CD4-positive, alpha-beta T cell (primary cell): ENCODE data around the gene NTRK1. TPM values are rescaled to one million over a fixed set of nuclear protein-coding genes. Genes with fewer than 3 reads are reported as not detected.

ENCODE experiments used
- ATAC-seq: fragments of 200-7000 bp; cut with Tn5 transposase; one replicate; pipeline ENCODE4 v1.10.0; 2022; ENCODE audit warnings: mild to moderate bottlenecking; ENCODE audit not compliant: poor library complexity
- CTCF ChIA-PET: fragments of 350-600 bp; sonication (Branson Sonifier 250); formaldehyde crosslinking; loops from one replicate; lab custom pipeline; 2021; ENCODE audit warnings: antibody characterized with exemption, inconsistent platforms; lab: Charles Lee
- POLR2A ChIA-PET: fragments of 350-600 bp; sonication (Branson Sonifier 250); formaldehyde crosslinking; loops from one replicate; lab custom pipeline; 2021; ENCODE audit warnings: antibody characterized with exemption, inconsistent platforms; lab: Charles Lee
- DNase-seq, 14 experiments: peaks; one replicate each; pipeline ENCODE4 v3.0.0-alpha.2; 2013 to 2020; ENCODE audit warnings: mixed read lengths in 2 of 14
- H3K27ac ChIP-seq, 2 donors: one replicate each; pipeline versions ENCODE4 v1.5.1 to v1.7.0; 2013; ENCODE audit warnings: low read length in 2 of 2, low read depth in 1 of 2, mild to moderate bottlenecking in 1 of 2
- H3K27me3 ChIP-seq, 2 experiments: 1 replicate in 1 of 2; 2 replicates in 1 of 2; pipeline versions ENCODE4 v1.6.1 to v1.7.0; 2013; ENCODE audit warnings: low read length in 2 of 2, control low read depth in 1 of 2, mild to moderate bottlenecking in 1 of 2, moderate library complexity in 1 of 2; ENCODE audit not compliant: insufficient read depth in 2 of 2, control insufficient read depth in 1 of 2
- H3K36me3 ChIP-seq: one replicate; pipeline ENCODE4 v1.6.1; 2013; ENCODE audit warnings: low read length, control low read depth; ENCODE audit not compliant: insufficient read depth
- H3K4me1 ChIP-seq: one replicate; pipeline ENCODE4 v1.6.1; 2013; ENCODE audit warnings: low read length, control low read depth; ENCODE audit not compliant: insufficient read depth
- H3K4me3 ChIP-seq: one replicate; pipeline ENCODE4 v1.5.1; 2013; ENCODE audit warnings: mild to moderate bottlenecking, low read length, moderate library complexity
- H3K9me3 ChIP-seq, 2 experiments: 1 replicate in 1 of 2; 2 replicates in 1 of 2; pipeline versions ENCODE4 v1.6.1 to v1.7.0; 2013; ENCODE audit warnings: low read length in 2 of 2, mild to moderate bottlenecking in 2 of 2, control low read depth in 1 of 2, moderate library complexity in 1 of 2; ENCODE audit not compliant: control insufficient read depth in 1 of 2, insufficient read depth in 1 of 2
- H3K27ac Mint-ChIP-seq: one replicate; pipeline ENCODE4 v1.8.0; 2020; ENCODE audit warnings: mixed read lengths
- H3K27me3 Mint-ChIP-seq: one replicate; pipeline ENCODE4 v1.8.0; 2021; ENCODE audit warnings: mixed read lengths
- H3K36me3 Mint-ChIP-seq: one replicate; pipeline ENCODE4 v1.8.0; 2021; ENCODE audit warnings: low read depth, mixed read lengths
- H3K4me1 Mint-ChIP-seq: one replicate; pipeline ENCODE4 v1.8.0; 2021; ENCODE audit warnings: low read depth, mixed read lengths
- H3K4me3 Mint-ChIP-seq: one replicate; pipeline ENCODE4 v1.8.0; 2020; ENCODE audit warnings: mild to moderate bottlenecking, mixed read lengths
- H3K9me3 Mint-ChIP-seq: one replicate; pipeline ENCODE4 v1.8.0; 2020; ENCODE audit warnings: mixed read lengths
- intact Hi-C, 2 experiments: fragments of 100-400 bp; cut with DNase I in 1 of 2; cut with micrococcal nuclease in 1 of 2; formaldehyde crosslinking; loops; one replicate each; pipeline versions ENCODE4 v1.15.1 to v1.9.0; 2023 to 2025; cut with DNase I, micrococcal nuclease
- total RNA-seq, 174 experiments: library from RNA in 2 of 174; stranded (reverse) in 2 of 174; gene quantifications; one replicate each; pipeline ENCODE4 v1.2.3 and lab custom pipeline; 2021 to 2026
- TF ChIP-seq, protein P1 (sequence below): fragments of 200-600 bp; IDR thresholded peaks from one replicate; pipeline ENCODE4 v1.8.0; 2022; ENCODE audit warnings: antibody characterized with exemption, mild to moderate bottlenecking

Gene NTRK1
- total RNA-seq, 2 experiments from 2014 or later, result 0.42 to 0.52 TPM

DNA sequence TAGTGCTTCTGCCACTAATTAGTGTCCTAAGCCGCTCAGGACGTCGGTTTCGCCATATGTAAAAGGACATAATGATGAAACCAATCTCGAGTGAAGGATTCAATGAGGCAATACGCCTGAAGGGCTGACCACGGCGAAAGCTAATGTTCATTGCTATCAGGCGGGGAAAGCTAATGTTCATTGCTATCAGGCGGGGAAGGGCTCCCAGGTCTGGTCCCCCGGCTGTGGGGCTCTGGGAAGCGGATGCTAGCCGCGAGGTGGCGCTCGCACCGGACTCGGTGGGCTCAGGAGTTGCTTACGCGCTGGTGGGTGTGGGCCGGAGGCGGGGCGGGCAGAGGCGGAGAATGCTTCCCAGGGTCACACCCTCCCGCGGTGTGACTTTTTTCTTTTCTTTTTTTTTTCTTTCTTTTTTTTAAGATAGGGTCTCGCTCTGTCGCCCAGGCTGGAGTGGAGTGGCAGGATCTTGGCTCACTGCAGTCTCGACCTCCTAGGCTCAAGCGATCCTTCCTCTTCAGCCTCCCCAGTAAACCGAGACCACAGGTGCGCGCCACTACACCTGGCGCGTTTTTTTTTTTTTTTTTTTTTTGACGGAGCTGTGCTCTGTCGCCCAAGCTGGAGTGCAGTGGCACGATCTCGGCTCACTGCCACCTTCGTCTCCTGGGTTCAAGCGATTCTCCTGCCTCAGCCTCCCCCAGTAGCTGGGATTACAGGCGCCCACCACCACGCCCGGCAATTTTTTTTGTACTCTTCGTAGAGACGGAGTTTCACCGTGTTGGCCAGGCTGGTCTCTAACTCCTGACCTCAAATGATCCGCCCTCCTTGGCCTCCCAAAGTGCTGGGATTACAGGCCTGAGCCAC lies 31.8 kb downstream of the NTRK1 start:
- H3K27ac Mint-ChIP-seq, result no peak overlapping the region
- H3K27ac ChIP-seq, result no peak overlapping the region

DNA sequence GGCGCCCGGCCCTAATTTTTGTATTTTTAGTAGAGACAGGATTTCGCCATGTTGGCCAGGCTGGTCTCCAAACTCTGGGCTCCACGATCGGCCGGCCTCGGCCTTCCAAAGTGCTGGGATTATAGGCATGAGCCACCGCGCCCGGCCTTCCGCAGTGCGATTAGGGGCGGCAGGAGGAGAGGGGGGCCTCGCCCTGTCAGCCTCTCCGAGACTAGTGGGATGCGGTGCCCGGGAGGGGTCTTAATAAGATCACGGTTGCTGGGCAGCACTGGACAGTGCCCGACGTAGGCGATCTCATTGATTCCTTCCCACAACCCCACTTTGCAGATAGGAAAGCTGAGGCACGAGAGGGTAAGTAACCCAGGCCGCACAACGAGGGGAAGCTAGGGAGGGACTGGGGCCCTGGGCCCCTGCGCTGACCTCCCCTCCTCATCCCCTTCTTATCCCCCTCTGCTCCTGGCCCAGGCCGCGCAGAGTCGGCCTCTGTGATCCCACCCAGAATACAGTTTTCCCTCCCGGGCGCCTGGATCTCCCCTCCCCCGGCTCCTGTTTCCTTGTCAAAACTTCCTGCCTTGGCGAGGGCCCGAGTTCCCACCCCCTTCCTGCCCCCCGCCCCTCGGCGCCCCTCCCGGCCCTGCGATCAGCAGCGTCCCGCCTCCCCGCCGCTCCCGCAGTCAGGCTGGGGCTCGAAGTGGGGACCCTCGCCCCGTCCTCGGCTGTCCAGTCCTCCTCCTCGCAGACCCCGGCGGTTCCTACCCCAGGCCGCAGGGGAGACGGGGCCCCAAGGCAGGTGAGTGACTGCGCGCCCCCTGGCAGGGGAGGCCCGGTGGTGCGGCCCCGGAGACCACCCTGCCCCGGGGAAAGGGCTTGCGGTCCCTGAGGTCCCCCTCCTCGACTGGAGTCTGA lies 32.6 kb downstream of the NTRK1 start, which contains the start of gene PEAR1:
TSS of gene PEAR1 (plus strand) at position 671 of the 906 bp plus-strand sequence. CDS start 10,209 bp downstream, outside the sequence.
- peaks cover 78% of the 10 kb centered on the region for H3K27me3 Mint-ChIP-seq
- no peak within 1 kb of the TSS for H3K27ac Mint-ChIP-seq
- DNase-seq, result peak in 4 of 14 experiments; percentile 6 to 37 (median 23)
- intact Hi-C loops, result loop anchor here (2.0 to 5.0 kb wide), 3 partner anchors 34 to 69 kb away; no protein-coding TSS in a partner anchor
- no peaks in the 10 kb centered on the region for H3K36me3 ChIP-seq
- peaks cover 31 to 43% of the 10 kb centered on the region in 2 experiments for H3K27me3 ChIP-seq
- CTCF ChIA-PET, result interaction anchor here (0.5 to 1.9 kb wide), 5 partner anchors 34 to 180 kb away, joined by 3 to 11 read pairs (median 3); no protein-coding TSS in a partner anchor
- H3K4me1 Mint-ChIP-seq, result peaks cover 17% of the 10 kb centered on the region
- ATAC-seq, result no peak
- peak within 1 kb of the TSS; percentile 82 for H3K4me3 Mint-ChIP-seq
- peaks cover 0 to 13% of the 10 kb centered on the region in 2 experiments for H3K9me3 ChIP-seq
- no peaks in the 10 kb centered on the region for H3K9me3 Mint-ChIP-seq
- H3K27ac ChIP-seq, result no peak within 1 kb of the TSS
- POLR2A ChIA-PET, result interaction anchor here (0.7 to 1.4 kb wide), 2 partner anchors 77 to 111 kb away, joined by 4 to 5 read pairs; no protein-coding TSS in a partner anchor
- TF ChIP-seq, protein P1, sequence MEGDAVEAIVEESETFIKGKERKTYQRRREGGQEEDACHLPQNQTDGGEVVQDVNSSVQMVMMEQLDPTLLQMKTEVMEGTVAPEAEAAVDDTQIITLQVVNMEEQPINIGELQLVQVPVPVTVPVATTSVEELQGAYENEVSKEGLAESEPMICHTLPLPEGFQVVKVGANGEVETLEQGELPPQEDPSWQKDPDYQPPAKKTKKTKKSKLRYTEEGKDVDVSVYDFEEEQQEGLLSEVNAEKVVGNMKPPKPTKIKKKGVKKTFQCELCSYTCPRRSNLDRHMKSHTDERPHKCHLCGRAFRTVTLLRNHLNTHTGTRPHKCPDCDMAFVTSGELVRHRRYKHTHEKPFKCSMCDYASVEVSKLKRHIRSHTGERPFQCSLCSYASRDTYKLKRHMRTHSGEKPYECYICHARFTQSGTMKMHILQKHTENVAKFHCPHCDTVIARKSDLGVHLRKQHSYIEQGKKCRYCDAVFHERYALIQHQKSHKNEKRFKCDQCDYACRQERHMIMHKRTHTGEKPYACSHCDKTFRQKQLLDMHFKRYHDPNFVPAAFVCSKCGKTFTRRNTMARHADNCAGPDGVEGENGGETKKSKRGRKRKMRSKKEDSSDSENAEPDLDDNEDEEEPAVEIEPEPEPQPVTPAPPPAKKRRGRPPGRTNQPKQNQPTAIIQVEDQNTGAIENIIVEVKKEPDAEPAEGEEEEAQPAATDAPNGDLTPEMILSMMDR, result no peak
- peak within 1 kb of the TSS; percentile 42 for H3K4me3 ChIP-seq
- H3K4me1 ChIP-seq, result peaks cover 33% of the 10 kb centered on the region
- H3K36me3 Mint-ChIP-seq, result no peaks in the 10 kb centered on the region

More for the DNA sequence above, 31.8 kb downstream of the NTRK1 start:
- peak; percentile 71 to 92 (median 78) for DNase-seq
- Histone ChIP-seq H3K4me1 (peaks cover 29% of the 10 kb centered on the region), H3K36me3 (no peaks in the 10 kb centered on the region), H3K4me3 (peak overlapping the region; percentile 42), H3K9me3 (peaks cover 0 to 13% of the 10 kb centered on the region in 2 experiments), H3K27me3 (peaks cover 39 to 51% of the 10 kb centered on the region in 2 experiments)
- H3K9me3 Mint-ChIP-seq, result no peaks in the 10 kb centered on the region
- ATAC-seq, result peak; percentile 92
- H3K4me1 Mint-ChIP-seq, result peaks cover 16% of the 10 kb centered on the region
- POLR2A ChIA-PET, result interaction anchor here (0.7 to 1.4 kb wide), 2 partner anchors 78 to 110 kb away, joined by 4 to 5 read pairs; no protein-coding TSS in a partner anchor
- no peaks in the 10 kb centered on the region for H3K36me3 Mint-ChIP-seq
- TF ChIP-seq, protein P1, result peak; percentile 76
- peak overlapping the region; percentile 82 for H3K4me3 Mint-ChIP-seq
- CTCF ChIA-PET, result interaction anchor here (0.5 to 3.2 kb wide), 10 partner anchors 11 to 179 kb away, joined by 3 to 15 read pairs (median 3); partner anchors contain the start of gene NTRK1
- peaks cover 73% of the 10 kb centered on the region for H3K27me3 Mint-ChIP-seq
- intact Hi-C loops, result loop anchor here (2.0 to 5.0 kb wide), 3 partner anchors 34 to 70 kb away; no protein-coding TSS in a partner anchor

DNA sequence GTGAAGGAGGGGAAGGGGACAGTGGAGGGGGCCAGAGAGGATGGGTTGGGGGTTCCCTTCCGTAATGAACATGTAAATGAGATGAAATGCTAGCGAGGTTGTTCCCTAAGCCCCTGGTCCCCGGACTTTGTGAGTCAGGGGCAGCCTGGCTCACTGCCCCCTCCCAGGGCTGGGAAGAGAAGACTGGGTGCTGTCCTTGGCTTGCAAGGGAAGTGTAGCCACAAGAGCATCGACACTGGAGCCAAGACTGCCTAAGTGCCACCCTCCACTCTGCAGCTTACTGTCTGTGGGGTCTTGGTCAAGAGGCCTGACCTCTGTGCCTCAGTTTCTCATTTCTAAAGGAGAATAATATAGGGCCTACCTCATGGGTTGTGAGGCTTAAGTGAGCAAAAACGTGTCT lies 33.3 kb downstream of the NTRK1 start:
- Mint-ChIP-seq H3K9me3 (no peaks in the 10 kb centered on the region), H3K4me1 (peaks cover 19% of the 10 kb centered on the region), H3K27ac (no peak overlapping the region), H3K4me3 (peak overlapping the region; percentile 22), H3K36me3 (no peaks in the 10 kb centered on the region), H3K27me3 (peaks cover 79% of the 10 kb centered on the region)
- no peak overlapping the region for H3K27ac ChIP-seq
- peaks cover 31 to 38% of the 10 kb centered on the region in 2 experiments for H3K27me3 ChIP-seq
- intact Hi-C loops, result loop anchor here (5.0 kb wide), 2 partner anchors 57 to 68 kb away; no protein-coding TSS in a partner anchor
- ATAC-seq, result no peak
- POLR2A ChIA-PET, result no interaction called here
- peaks cover 33% of the 10 kb centered on the region for H3K4me1 ChIP-seq
- H3K36me3 ChIP-seq, result no peaks in the 10 kb centered on the region
- peaks cover 0 to 13% of the 10 kb centered on the region in 2 experiments for H3K9me3 ChIP-seq
- no peak overlapping the region for H3K4me3 ChIP-seq
- TF ChIP-seq, protein P1, result no peak
- DNase-seq, result no peak
- CTCF ChIA-PET, result no interaction called here
